GM18870 (cell line): ENCODE data around the gene ZNF835.

ENCODE experiments used
- ATAC-seq: cut with Tn5 transposase; IDR thresholded peaks from one replicate; pipeline ENCODE4 v1.9.1; 2021; ENCODE audit warnings: moderate library complexity; ENCODE audit not compliant: unreplicated experiment

ZNF835 gene

GRCh38 chr19:56663931-56664500 lies 7.5 kb downstream of the ZNF835 start:
- ATAC-seq: no peak

DNA sequence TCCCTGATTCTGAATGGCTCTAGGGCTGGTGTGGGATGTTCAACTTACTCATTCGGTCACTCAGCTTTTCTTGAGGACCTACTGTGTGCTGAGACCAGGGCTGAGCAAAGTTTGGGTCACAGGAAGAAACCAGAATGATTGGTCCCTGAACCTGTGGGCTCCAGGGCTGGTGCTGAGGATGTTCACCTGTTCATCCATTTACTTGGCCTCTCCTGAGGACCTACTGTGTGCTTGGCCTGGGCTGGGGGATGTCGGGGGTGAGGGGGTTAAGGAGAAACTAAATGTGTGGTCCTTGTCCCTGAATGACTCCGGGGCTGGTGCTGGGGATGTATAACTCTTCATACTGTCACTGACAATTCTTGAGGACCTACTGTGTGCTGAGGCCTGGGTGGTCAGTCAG lies 10.3 kb downstream of the ZNF835 start:
- ATAC-seq: no peak

DNA sequence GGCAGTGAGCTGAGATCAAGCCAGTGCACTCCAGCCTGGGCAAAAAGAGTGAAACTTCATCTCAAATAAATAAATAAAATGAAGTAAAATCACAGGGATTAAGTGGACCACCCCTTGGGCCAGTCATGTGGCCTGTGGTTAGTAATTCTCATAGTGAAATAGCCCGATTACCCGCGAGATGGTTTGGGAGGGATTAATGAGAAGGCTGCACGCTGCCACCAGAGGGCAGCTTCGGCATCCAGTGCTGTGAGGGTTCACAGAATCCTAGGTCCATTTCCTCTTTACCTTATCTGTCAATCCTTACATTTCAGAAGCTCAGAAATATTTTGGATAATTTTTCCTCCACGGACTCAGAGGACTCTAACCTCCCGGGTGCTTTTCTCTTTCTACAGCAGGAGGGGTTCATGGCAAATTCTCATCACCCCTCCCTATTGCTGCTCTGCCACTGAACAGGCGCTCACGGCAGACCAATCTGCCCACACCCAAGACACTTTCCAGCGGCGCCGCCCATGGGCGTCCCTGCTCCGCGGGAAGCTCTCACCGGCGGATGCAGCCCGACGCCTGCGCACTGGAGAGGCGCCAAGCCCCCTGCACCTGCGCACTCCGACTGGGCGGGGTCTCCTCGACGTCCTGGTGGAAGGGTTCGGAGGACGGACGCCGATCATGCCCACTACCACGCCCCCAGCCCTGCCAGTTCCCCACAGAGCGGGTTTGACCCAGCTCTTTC lies 11.0 kb downstream of the ZNF835 start:
- no peak for ATAC-seq

DNA sequence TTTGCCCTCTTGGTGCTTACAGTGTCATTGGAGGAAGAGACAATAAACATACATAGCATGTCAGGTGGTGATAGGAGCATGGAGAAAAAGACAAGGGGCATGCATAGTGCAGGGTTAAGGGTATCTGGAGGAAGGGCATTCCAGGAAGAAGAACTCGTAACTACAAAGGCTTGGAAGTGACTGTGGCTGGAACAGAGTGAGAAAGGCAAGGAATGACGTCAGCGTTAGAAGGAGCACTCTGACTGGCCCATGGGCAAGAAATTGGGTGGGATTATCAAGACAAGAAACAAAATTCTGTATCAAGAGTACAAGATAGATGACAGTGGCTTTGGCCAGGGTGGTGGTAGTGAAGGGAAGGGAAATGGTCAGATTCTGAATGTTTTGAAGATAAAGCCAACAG lies 17.4 kb downstream of the ZNF835 start:
- ATAC-seq: no peak

DNA sequence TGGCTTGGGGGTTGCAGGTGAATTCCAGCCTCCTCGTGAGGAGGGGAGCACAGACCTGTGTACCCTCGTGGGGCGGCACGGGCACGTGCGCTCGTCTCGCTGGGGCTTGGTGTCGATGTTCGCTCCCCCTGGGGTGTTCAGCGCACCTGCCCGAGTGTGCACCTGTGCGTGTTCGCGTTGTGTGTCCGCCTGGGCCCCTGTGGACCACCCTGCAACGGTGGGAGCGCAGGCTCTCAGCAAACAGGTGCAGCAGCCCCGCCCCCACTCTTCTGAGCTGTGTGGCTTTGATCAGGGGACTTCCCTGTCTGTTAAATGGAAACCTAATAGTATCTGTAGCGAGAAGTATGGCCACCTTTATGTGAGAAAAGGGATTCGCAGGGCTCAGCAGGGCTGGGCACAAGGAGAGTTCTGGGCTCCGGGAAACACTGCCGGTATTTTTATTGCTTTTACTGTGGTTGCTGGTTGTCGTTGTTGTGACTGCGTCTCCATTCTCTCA lies 28.0 kb downstream of the ZNF835 start:
- no peak for ATAC-seq

- no peak for ATAC-seq
Observed at GRCh38 chr19:56642711-56643459, 28.7 kb downstream of the ZNF835 start, which contains the start of gene SMIM17. Gene SMIM17 (plus strand): TSS chr19:56643159. CDS start chr19:56645668, 2,509 bp downstream.

GRCh38 chr19:56639217-56639616 lies 32.3 kb downstream of the ZNF835 start:
- ATAC-seq: no peak

GRCh38 chr19:56637976-56638555 lies 33.5 kb downstream of the ZNF835 start:
- no peak for ATAC-seq

DNA sequence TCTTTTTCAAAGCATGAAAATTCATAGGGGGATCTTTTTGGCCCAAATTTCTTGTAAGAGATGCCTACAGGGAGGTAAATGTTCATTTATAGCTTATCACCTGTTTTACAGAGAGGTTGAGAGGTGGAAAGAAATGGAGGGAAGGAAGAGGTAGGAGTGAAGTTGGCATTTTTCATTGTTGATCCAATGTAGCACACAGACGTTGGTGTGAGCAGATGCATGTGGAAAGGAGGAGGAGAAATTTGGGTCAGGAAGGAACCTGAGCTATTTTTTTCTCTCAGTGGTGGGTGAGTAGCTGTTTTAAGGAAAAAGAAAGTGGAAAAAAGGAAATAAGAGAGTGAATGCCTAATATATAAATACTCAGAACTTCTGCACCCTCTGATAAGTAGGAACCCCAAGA lies 38.5 kb downstream of the ZNF835 start:
- ATAC-seq: no peak

DNA sequence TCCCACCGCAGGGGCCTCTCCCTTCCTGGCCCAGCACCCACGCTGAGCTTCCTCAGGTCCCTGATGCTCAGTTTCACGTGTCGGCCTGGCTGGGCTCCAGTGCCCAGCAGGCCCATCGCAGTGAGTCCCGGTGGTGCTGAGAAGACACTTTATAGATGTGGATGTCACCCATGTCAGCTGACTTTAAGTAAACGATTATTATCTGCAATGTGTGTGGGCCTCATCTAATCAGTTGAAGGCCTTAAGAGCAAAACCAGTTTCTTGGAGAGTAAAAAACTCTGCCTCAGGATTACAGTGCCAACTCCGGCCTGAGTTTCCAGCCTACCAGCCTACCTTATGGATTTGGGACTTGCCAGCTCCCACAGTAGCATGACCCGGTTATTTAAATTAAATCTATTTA lies 45.8 kb downstream of the ZNF835 start:
- ATAC-seq: no peak

DNA sequence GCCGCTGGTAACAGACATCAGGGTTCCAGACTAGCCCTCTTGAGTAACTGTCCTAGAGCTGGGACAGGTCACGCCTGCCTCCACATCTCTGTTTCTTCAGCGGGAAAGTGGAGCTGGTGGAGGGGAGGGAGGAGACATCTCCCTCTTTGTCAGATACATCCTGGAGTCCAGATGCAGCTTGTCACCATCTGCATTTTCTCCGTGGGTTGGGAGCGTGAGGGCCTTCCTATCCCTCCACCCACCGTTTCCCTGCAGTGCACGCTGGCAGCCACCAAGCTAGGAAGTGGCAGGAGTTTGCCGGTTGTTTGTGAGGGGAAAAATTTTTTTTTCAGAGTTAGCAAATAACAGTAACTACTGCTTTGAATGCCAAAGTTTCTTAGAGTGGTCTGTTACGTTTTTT lies 48.6 kb downstream of the ZNF835 start:
- no peak for ATAC-seq

GRCh38 chr19:56622374-56622773 lies 49.2 kb downstream of the ZNF835 start:
- ATAC-seq: no peak

DNA sequence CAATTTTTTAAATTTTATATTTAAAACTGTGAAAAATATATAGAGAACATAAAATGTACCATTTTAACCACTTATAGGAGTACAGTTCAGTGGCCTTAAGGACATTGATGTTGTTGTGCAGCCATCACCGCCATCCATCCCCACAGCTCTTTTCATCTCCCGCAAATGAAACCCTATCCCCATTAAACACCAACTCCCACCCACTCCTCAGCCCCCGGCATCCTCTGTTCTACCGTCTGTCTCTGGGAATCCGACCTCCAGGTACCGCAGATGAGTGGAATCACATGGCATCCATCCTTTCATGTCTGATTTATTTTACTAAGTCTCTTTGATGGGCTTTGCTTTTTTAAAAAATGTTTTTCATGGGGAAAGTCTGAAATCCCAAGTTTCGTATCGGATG lies 52.4 kb downstream of the ZNF835 start:
- no peak for ATAC-seq

GRCh38 chr19:56617531-56617930 lies 54.0 kb downstream of the ZNF835 start:
- ATAC-seq: no peak

DNA sequence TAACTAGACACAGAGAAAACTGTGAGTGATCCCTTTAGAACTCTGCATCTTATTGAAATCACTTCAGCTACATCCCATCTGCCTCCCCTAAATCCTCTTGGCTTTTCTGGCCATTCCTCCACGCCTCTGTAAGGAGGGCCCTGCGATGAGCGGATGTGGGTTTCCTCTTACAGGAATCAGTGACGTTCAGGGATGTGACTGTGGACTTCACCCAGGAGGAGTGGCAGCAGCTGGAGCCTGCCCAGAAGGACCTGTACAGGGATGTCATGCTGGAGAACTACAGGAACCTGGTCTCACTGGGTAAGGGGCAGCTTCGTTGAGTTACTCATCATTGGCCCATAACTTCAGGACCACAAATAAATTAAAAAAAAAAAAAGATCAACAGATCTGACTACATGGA lies 57.9 kb downstream of the ZNF835 start:
- ATAC-seq: no peak

GRCh38 chr19:56612737-56613136 lies 58.8 kb downstream of the ZNF835 start:
- no peak for ATAC-seq
